Bone marrow (tissue), 2 donors: ENCODE data around the gene MVB12B.
A peak's percentile ranks its signal among the peaks of the same experiment; 100 is the strongest.

Source experiments
- DNase-seq, 2 donors: peaks; one replicate each; lab custom pipeline; 2025; lab: John Stamatoyannopoulos, UW

MVB12B gene

DNA sequence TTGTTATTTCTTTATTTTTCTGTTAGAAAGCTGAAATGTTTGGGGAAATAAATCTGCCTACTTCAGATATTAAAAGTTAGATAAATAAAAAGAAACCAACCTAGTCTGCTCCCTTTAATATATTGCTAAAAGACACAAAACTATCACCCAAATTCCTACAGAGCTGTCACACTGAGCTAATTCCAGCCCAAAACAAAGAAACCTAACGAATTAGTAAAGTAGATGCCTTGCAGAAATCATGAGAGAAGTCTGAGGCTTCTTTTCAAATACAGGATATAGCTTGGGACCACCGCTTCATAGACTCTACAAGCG lies 164.9 kb downstream of the MVB12B start:
- DNase-seq, result no peak

- DNase-seq, result no peak
These were observed 165.3 kb downstream of the MVB12B start for GRCh38 chr9:126491949-126492348.

- DNase-seq, result no peak
These were observed 167.6 kb downstream of the MVB12B start for GRCh38 chr9:126494264-126494663.

DNA sequence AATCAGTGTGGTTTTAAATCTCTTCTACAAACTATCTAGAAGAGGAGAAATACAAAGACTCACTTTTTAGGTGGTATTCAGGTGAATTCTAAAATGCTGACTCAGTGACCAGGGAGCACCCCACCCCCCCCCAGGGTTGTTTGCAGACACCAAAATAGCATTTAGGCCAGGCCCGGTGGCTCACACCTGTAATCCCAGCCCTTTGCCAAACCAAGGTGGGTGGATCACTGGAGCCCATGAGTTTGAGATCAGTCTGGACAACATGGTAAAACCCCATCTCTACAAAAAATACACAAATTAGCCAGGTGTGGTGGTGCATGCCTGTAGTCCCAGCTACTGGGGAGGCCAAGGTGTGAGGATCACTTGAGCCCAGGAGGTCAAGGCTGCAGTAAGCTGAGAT lies 168.1 kb downstream of the MVB12B start:
- no peak for DNase-seq

GRCh38 chr9:126495411-126496180 lies 169.0 kb downstream of the MVB12B start:
- no peak for DNase-seq

GRCh38 chr9:126496181-126496576 lies 169.6 kb downstream of the MVB12B start:
- DNase-seq, result no peak

DNA sequence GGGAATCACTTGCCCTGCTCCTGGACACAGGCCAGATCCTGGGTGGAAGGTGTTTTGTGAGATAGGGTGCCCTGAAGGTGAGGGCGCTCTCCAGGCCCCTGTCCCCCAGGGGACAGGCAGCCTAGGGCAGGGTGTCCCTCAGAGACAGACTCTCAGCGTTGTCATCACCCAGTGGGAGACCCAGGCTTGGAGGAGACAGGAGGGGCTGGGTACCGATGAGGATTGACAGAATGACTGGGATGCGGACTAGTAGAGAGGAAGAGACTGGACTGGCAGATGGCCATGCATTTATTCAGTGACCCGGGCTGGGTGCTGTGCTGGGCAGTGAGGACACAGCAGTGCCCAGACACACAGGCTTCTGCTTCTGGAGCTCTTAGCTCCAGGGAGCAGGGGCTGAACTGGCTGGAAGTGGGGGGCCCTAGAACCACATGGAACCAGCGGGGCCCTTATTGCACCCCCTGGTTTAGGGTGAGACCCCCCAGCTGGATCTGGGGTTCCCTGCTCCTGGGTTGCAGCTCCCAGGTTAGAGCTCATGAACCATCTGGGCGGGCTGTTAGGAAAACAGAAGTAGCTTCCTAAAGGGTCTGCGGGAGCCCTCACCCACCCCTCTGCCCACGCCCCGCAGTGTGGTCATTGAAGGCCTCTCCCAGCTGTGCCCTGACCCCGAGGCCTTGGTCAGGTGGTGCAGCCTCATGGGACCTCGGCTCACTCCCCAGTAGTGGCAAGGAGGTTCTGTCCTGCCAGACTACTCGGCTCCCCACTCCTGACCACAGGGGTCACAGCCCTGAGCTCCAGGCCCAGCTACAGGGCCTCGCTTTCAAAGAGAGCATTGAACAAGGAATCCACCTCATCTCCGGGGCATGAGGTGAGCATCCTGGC lies 170.4 kb downstream of the MVB12B start:
- no peak for DNase-seq

DNA sequence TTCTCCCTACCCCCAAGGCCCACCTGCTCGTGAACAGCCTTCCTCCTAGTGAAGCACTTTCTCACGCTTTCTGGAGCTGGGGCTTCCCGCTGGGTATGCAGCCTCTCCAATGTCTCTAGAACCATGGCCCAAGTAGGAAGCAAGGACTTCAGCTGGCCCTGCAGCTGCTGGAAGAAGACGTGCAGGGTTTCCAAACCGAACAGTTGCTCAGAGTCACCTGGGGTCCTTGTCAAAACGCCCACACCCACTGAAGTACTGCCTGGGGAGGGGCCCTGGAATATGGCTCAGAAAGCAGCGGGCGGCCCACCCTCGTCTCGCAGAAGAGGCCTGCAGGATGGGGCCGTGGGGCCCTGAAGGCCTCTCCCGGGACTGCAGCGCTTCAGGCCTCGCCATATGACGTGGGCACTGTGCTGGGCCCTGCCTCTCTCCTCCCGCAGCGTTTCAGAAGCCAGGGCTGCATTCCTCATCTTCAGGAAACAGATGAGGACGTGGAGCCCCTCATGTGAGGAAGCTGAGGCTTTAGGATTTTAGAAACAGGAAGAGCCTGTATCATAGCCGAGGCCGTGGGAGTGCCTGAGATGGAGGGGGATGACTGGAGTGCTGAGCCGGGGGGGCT lies 171.1 kb downstream of the MVB12B start:
- peak in 1 of 2 donors; percentile 80 for DNase-seq

DNA sequence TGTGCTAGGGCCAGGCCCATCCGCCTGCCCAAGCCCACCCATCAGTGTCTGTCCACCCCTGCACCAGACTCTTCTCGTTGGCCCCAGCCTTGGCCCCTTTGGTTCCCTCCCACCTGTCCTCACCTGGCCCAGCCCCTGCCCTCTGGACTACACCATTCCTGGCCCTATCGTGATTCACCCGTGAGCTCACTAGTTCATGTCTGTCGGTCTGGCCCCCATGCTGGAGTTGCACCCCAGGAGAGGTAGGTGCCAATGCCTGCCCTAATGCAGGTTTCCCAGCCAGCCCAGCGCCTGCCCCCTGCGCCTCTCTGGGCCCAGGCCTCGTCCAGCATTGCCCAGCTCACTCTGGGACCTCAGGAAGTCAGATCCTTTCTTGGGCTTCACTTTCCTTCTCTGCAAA lies 171.7 kb downstream of the MVB12B start:
- DNase-seq, result no peak

GRCh38 chr9:126499005-126499910 lies 172.6 kb downstream of the MVB12B start:
- peak in 1 of 2 donors; percentile 51 for DNase-seq

DNA sequence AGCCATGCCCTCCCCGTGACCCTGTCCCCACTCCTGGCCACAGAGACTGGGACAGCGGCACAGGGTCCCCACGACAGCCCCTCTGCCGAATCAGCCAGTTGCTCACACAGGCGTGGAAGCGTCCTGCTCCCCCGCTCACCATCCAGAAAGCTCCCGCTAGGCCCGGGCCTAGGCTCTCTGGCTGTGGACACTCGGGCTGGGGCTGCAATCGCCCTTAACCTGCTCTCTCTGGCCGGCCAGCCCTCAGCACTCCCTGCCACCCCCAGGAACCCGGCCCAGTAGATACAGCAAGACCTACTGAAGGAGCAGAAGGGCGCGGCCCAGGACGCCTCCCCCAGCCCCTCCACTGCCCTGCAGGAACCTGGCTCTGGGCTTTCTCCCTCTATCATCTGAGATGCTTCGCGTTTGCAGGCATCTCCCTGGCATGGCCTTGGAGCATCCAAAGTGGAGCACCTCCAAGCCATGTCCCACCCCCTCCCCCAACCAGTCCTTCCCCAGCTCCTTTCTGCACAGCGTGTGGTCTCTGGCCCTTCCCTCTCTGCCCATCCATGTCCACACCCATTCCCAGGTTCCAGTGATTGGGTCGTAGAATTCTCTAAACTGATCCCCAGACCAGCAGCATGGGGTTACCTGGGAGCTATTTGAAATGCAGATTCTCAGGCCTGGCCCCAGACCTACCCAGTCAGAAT lies 173.4 kb downstream of the MVB12B start:
- DNase-seq, result no peak

GRCh38 chr9:126500600-126501382 lies 174.2 kb downstream of the MVB12B start:
- peak; percentile 40 to 57 for DNase-seq

- DNase-seq, result no peak
These were observed 175.0 kb downstream of the MVB12B start for GRCh38 chr9:126501383-126502331.

- DNase-seq, result no peak
These were observed 176.0 kb downstream of the MVB12B start for GRCh38 chr9:126502417-126503332.

GRCh38 chr9:126503333-126504085 lies 176.9 kb downstream of the MVB12B start:
- no peak for DNase-seq

- DNase-seq, result no peak
These were observed 177.7 kb downstream of the MVB12B start for GRCh38 chr9:126504086-126504976.
